Heart left ventricle (tissue), 13 donors: ENCODE data around the gene KCNE1.
"Not testable (repeated sequence)": the region's sequence is repeated elsewhere in the genome, so short reads cannot be mapped to it uniquely, and the experiment has no call there.

Experiments used
- POLR2A ChIP-seq, 2 donors: fragments of 450-650 bp; IDR thresholded peaks; one replicate each; pipeline ENCODE4 v1.6.1; 2017; ENCODE audit warnings: antibody characterized with exemption in 2 of 2, mild to moderate bottlenecking in 2 of 2, moderate library complexity in 2 of 2
- TF ChIP-seq, protein P1 (sequence below), 12 donors: fragments of 200-600 bp; sonication (generic) in 4 of 12; IDR thresholded peaks; one replicate each; pipeline versions ENCODE4 v1.5.0 to v1.8.0; 2018 to 2022; ENCODE audit warnings: antibody characterized with exemption in 12 of 12, mild to moderate bottlenecking in 5 of 12
- donor health status: ischemic (EF 13 %, LVEDD 7.1; RV severe dilation, severe dysfunction).
- donor health status: DM: no; HTN: yes; CAD: no.
- donor health status: DM: no; HTN: no; CAD: no.
- donor health status: ischemic (EF 25% LVEDD 6.9; RV normal size, moderate dysfunction).
- donor health status: ischemic (EF 25% LVEDD 5.7; RV mildly dilated, moderate dysfunction).
- donor health status: ischemic (EF 35%, LVEDD 5.7; RV mildly dilated, moderate dysfunction).
- donor health status: nonischemic (EF 11% LVEDD 7.7; RV severe dilation, severe dysfunction).
- donor health status: DM: yes; HTN: yes; CAD: no.
- donor health status: PGD.
- donor health status: ischemic (EF 29% LVEDD 5.4; RV normal size, mild dysfunction).
- donor health status: nonischemic (EF 23%, LVEDD 6.1; RV moderate dilation, normal function).

DNA sequence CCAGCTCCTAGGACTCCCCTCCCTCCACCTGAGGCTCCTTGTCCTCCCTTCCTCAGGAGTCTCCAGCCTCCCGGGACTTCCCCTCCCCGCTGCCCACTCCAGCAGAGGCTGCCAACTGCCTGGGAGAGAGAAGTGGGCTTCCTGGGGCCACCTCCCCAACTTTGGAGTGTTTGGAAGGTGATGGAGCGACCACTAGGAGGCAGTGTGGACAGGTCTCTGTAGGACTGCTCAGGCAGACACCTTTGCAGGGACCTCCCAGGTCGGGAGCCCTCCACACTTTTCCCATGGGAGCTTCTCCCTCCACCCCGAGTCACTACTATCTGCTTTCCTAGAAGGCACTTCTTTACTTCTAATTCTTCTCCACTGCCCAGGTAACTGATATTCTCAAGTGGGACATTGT, 107.3 kb downstream of the KCNE1 start:
- not testable (repeated sequence) for TF ChIP-seq POLR2A (IDR thresholded peaks at IDR 0.05)
- TF ChIP-seq, protein P1, sequence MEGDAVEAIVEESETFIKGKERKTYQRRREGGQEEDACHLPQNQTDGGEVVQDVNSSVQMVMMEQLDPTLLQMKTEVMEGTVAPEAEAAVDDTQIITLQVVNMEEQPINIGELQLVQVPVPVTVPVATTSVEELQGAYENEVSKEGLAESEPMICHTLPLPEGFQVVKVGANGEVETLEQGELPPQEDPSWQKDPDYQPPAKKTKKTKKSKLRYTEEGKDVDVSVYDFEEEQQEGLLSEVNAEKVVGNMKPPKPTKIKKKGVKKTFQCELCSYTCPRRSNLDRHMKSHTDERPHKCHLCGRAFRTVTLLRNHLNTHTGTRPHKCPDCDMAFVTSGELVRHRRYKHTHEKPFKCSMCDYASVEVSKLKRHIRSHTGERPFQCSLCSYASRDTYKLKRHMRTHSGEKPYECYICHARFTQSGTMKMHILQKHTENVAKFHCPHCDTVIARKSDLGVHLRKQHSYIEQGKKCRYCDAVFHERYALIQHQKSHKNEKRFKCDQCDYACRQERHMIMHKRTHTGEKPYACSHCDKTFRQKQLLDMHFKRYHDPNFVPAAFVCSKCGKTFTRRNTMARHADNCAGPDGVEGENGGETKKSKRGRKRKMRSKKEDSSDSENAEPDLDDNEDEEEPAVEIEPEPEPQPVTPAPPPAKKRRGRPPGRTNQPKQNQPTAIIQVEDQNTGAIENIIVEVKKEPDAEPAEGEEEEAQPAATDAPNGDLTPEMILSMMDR (IDR thresholded peaks at IDR 0.05), result not testable (repeated sequence)
